Neutrophil (primary cell): ENCODE results near the gene AVL9.
A peak's percentile ranks its signal among the peaks of the same experiment; 100 is the strongest.

Source experiments
- H3K27ac ChIP-seq: fragments of 200-600 bp; sonication (generic); 2 replicates; pipeline ENCODE4 v1.5.1; 2016; ENCODE audit warnings: mild to moderate bottlenecking, moderate library complexity
- H3K27me3 ChIP-seq: fragments of 200-600 bp; sonication (generic); 2 replicates; pipeline ENCODE4 v1.6.0; 2016; ENCODE audit warnings: mild to moderate bottlenecking
- H3K36me3 ChIP-seq: fragments of 200-600 bp; sonication (generic); 2 replicates; pipeline ENCODE4 v1.5.1; 2017
- H3K4me1 ChIP-seq, 2 experiments: fragments of 200-600 bp in 1 of 2; sonication (generic) in 1 of 2; 1 replicate in 1 of 2; 2 replicates in 1 of 2; pipeline versions ENCODE4 v1.5.1 to v1.6.1; 2013 to 2016; ENCODE audit warnings: low read depth in 1 of 2, low read length in 1 of 2, mild to moderate bottlenecking in 1 of 2, moderate library complexity in 1 of 2; ENCODE audit not compliant: control insufficient read depth in 1 of 2, insufficient read depth in 1 of 2
- H3K4me3 ChIP-seq, 2 experiments: fragments of 200-600 bp in 1 of 2; sonication (generic) in 1 of 2; 1 replicate in 1 of 2; 2 replicates in 1 of 2; pipeline ENCODE4 v1.5.1; 2013 to 2016; ENCODE audit warnings: low read depth in 1 of 2, low read length in 1 of 2, mild to moderate bottlenecking in 1 of 2, moderate library complexity in 1 of 2
- H3K9me3 ChIP-seq: fragments of 200-600 bp; sonication (generic); 2 replicates; pipeline ENCODE4 v1.5.1; 2016
- TF ChIP-seq, protein P1 (sequence below): fragments of 200-600 bp; sonication (generic); IDR thresholded peaks from 2 replicates; pipeline ENCODE4 v1.5.1; 2016; ENCODE audit warnings: antibody characterized with exemption

The AVL9 gene

DNA sequence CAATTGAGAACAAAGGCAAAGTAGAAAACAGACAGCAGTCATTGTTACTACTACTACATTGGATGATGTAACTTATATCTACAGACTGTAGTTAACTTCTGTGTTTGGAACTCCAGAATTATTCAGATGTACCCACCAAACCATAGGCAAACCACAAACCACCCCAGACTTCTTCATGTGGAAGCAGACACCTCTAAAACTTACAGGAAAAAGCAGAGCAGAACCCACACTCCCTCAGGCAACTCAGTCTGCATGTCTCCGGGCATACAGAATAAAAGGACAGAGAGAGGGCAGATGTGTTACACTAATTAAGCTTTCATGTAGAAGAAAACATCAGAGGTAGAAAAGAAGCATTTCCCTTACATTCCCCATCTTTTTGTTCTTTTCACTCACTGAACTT lies 14.1 kb upstream of the AVL9 start:
- TF ChIP-seq, protein P1, sequence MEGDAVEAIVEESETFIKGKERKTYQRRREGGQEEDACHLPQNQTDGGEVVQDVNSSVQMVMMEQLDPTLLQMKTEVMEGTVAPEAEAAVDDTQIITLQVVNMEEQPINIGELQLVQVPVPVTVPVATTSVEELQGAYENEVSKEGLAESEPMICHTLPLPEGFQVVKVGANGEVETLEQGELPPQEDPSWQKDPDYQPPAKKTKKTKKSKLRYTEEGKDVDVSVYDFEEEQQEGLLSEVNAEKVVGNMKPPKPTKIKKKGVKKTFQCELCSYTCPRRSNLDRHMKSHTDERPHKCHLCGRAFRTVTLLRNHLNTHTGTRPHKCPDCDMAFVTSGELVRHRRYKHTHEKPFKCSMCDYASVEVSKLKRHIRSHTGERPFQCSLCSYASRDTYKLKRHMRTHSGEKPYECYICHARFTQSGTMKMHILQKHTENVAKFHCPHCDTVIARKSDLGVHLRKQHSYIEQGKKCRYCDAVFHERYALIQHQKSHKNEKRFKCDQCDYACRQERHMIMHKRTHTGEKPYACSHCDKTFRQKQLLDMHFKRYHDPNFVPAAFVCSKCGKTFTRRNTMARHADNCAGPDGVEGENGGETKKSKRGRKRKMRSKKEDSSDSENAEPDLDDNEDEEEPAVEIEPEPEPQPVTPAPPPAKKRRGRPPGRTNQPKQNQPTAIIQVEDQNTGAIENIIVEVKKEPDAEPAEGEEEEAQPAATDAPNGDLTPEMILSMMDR, result no peak
- peaks cover 4% of the 10 kb centered on the region for H3K27me3 ChIP-seq
- no peaks in the 10 kb centered on the region for H3K4me1 ChIP-seq
- no peak overlapping the region for H3K4me3 ChIP-seq
- H3K9me3 ChIP-seq, result no peaks in the 10 kb centered on the region
- no peak overlapping the region for H3K27ac ChIP-seq
- no peaks in the 10 kb centered on the region for H3K36me3 ChIP-seq

DNA sequence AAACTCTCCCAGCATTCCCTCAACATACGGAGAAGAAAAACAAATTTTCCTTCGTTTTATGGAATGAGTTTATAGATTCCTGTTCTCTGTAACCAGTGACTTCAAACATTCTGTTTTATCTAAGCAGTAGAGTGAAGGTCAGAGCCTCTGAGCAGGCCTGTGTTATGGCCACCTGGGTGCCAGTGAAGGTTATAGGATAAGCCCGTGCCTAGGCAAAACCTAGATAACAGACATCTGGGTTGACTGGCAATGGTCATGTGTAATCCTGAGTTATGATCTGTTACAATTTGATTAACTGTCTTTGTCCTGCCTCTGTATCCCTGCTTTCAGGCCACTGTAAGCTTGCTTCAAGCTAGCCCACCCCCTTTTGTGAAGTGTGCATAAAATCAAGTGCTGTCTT lies 13.4 kb upstream of the AVL9 start:
- TF ChIP-seq, protein P1, result no peak
- H3K27ac ChIP-seq, result no peak overlapping the region
- no peaks in the 10 kb centered on the region for H3K36me3 ChIP-seq
- no peak overlapping the region for H3K4me3 ChIP-seq
- no peaks in the 10 kb centered on the region for H3K9me3 ChIP-seq
- no peaks in the 10 kb centered on the region for H3K4me1 ChIP-seq
- H3K27me3 ChIP-seq, result peaks cover 2% of the 10 kb centered on the region

DNA sequence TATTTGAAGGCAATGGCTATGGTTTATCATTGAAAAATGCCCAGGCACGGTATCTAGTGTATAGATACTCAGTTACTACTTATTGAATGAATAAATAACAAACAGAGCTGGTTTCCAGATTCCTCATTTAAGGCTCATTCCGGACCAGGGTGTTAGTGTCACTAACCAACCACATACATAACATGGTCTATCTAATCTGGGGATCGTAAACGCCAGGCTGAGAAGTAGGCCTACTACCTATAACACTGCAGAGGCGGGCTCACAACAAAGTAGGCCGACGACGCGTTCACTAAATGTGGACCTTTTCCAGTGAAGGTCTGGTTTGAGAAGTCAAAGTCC lies 5.5 kb upstream of the AVL9 start:
- TF ChIP-seq, protein P1, result no peak
- H3K27ac ChIP-seq, result peak overlapping the region; percentile 85
- peak overlapping the region; percentile 66 to 78 for H3K4me3 ChIP-seq
- peaks cover 19 to 24% of the 10 kb centered on the region in 2 experiments for H3K4me1 ChIP-seq
- H3K9me3 ChIP-seq, result no peaks in the 10 kb centered on the region
- H3K27me3 ChIP-seq, result no peaks in the 10 kb centered on the region
- H3K36me3 ChIP-seq, result no peaks in the 10 kb centered on the region

DNA sequence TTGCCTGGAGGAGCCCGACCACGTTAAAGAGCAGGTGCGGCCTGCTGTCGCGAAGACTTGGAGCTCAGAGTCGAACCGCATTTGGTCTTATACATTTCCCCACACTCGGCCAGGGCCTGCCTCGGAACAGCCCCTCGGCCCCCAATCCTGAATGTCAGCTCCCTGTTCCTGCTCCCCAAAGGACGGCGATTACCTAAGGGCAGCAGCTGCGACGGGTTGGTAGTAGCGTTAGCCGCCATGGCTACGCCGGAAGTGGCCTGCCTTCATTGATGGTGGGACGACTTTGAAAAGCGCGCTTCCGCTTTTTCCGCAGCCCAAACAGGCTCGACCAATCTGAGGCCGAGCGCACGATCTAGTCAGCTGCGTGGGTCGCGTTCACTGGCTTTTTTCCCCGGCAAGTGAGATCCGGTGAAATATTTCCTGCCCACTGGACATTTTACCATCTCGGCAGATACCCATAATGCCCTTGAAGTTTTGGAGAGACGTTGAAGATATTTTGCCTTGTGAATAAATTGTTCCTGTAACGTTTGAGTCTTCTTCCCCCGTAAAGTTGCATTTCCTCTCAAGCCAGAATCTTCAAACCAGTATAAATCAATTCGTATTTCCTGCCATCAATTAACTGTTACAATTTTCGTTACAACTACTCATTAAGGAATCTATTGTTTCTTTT lies 5.0 kb upstream of the AVL9 start, which contains the start of gene LSM5:
TSS of gene LSM5 (minus strand) at position 254 of the 670 bp plus-strand sequence. CDS start at position 239, 15 bp downstream.
- no peaks in the 10 kb centered on the region for H3K9me3 ChIP-seq
- no peaks in the 10 kb centered on the region for H3K27me3 ChIP-seq
- TF ChIP-seq, protein P1, result no peak
- peaks cover 22 to 25% of the 10 kb centered on the region in 2 experiments for H3K4me1 ChIP-seq
- H3K27ac ChIP-seq, result peak within 1 kb of the TSS; percentile 85
- H3K36me3 ChIP-seq, result no peaks in the 10 kb centered on the region
- H3K4me3 ChIP-seq, result peak within 1 kb of the TSS; percentile 66 to 78

DNA sequence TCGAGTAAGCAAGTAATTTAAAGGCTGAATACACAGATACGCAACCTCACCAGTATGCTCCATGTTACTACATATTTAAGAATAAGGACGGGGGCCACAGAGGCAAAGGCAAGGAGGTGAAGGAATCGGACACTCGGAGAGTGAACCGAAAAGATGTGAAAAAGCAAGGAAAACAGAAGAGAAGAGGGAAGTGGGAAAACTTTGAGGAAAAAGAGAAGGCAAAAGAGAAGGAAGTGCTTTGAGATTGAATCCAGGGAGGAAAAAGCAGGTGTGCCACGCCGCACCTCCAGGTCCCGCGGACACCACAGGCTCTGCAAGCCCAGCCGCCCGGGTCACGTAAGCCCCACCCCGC lies 367 bp upstream of the AVL9 start:
- Histone ChIP-seq H3K4me1 (peaks cover 38 to 39% of the 10 kb centered on the region in 2 experiments), H3K27me3 (no peaks in the 10 kb centered on the region), H3K9me3 (no peaks in the 10 kb centered on the region), H3K27ac (peak overlapping the region; percentile 99), H3K36me3 (no peaks in the 10 kb centered on the region), H3K4me3 (peak overlapping the region; percentile 88 to 96)
- TF ChIP-seq, protein P1, result no peak
